K562 (cell line): ENCODE measurements around the gene CHST8. TPM values are rescaled to one million over a fixed set of nuclear protein-coding genes. Genes with fewer than 3 reads are reported as not detected.

Source experiments
- ATAC-seq: fragments of 200-7000 bp; cut with Tn5 transposase; 3 replicates; pipeline ENCODE4 v1.9.1; 2020; ENCODE audit warnings: moderate library complexity
- BruUV-seq: library from RNA; stranded (reverse); fragments of 400-500 nt; replicated peaks from 2 replicates; lab custom pipeline; 2021; lab: Mats Ljungman, UMichigan
- CTCF ChIA-PET: fragments of 300-600 bp; formaldehyde crosslinking; extraction: SDS; loops from one replicate; lab custom pipeline; 2021; ENCODE audit warnings: low intra/inter-chr PET ratio; lab: Yijun Ruan, JAX
- POLR2A ChIA-PET: fragments of 300-600, 350-650 bp; sonication (Branson Sonifier 250); formaldehyde crosslinking; extraction: SDS; loops from one replicate; lab custom pipeline; 2021; ENCODE audit warnings: antibody characterized with exemption, inconsistent platforms; lab: Yijun Ruan, JAX
- DNase-seq, 4 experiments: peaks; one replicate each; pipeline versions ENCODE4 v3.0.0 to v3.0.0-alpha.2; 2011 to 2018; ENCODE audit warnings: low spot score in 3 of 4, mixed read lengths in 3 of 4; ENCODE audit errors: extremely low read depth in 1 of 4
- FAIRE-seq: peaks from 2 replicates; lab custom pipeline; 2011; peaks lifted over from hg19 to GRCh38; lab: Jason Lieb, UNC
- H2AFZ ChIP-seq: 2 replicates; pipeline ENCODE4 v1.6.0; 2011; ENCODE audit warnings: low read depth, low read length, control low read depth, inconsistent platforms
- H3K27ac ChIP-seq: fragments of 200-600 bp; 3 replicates; pipeline ENCODE4 v1.8.0; 2011; ENCODE audit warnings: low read depth, mild to moderate bottlenecking, control low read depth, inconsistent platforms, low read length, moderate library complexity, mixed read lengths; ENCODE audit errors: extremely low read depth
- H3K27me3 ChIP-seq, 2 experiments: fragments of 300-600 bp in 1 of 2; 2 replicates in 1 of 2; 3 replicates in 1 of 2; pipeline versions ENCODE4 v1.6.0 to v1.8.0; 2011; ENCODE audit warnings: inconsistent platforms in 2 of 2, low read length in 2 of 2, mild to moderate bottlenecking in 1 of 2, mixed read lengths in 1 of 2, moderate library complexity in 1 of 2; ENCODE audit not compliant: control insufficient read depth in 2 of 2, insufficient read depth in 2 of 2
- H3K36me3 ChIP-seq: fragments of 300-600 bp; 3 replicates; pipeline ENCODE4 v1.8.0; 2011; ENCODE audit warnings: mild to moderate bottlenecking, low read length, inconsistent platforms; ENCODE audit not compliant: control insufficient read depth, insufficient read depth
- H3K4me1 ChIP-seq, 2 experiments: fragments of 200-600 bp in 1 of 2; replicated peaks in 1 of 2; 2 replicates in 1 of 2; 3 replicates in 1 of 2; pipeline versions ENCODE4 v1.5.1 to v1.8.0; 2011; ENCODE audit warnings: inconsistent platforms in 2 of 2, low read length in 2 of 2, mild to moderate bottlenecking in 1 of 2, mixed read lengths in 1 of 2, moderate library complexity in 1 of 2; ENCODE audit not compliant: control insufficient read depth in 2 of 2, insufficient read depth in 2 of 2
- H3K4me2 ChIP-seq: 2 replicates; pipeline ENCODE4 v1.6.1; 2011; ENCODE audit warnings: low read length, control low read depth, inconsistent platforms, mixed read lengths; ENCODE audit not compliant: insufficient read depth
- H3K4me3 ChIP-seq: fragments of 200-600 bp; sonication (generic), shearing (Covaris generic); 2 replicates; pipeline ENCODE4 v1.5.1; 2016; ENCODE audit warnings: control low read depth, inconsistent platforms
- H3K79me2 ChIP-seq: fragments of 200-600 bp; 3 replicates; pipeline ENCODE4 v1.8.0; 2011; ENCODE audit warnings: low read length, inconsistent platforms; ENCODE audit not compliant: control insufficient read depth, insufficient read depth
- H3K9ac ChIP-seq, 2 experiments: 2 replicates each; pipeline versions ENCODE4 v1.6.0 to v1.6.1; 2011; ENCODE audit warnings: low read depth in 2 of 2, low read length in 2 of 2, control low read depth in 1 of 2, inconsistent platforms in 1 of 2, mild to moderate bottlenecking in 1 of 2, mixed read lengths in 1 of 2; ENCODE audit not compliant: insufficient read depth in 1 of 2
- H3K9me1 ChIP-seq: one replicate; pipeline ENCODE4 v1.6.0; 2011; ENCODE audit warnings: inconsistent platforms, mild to moderate bottlenecking, low read length, moderate library complexity; ENCODE audit not compliant: control insufficient read depth, insufficient read depth
- H3K9me3 ChIP-seq: replicated peaks from 2 replicates; pipeline ENCODE4 v1.5.1; 2011; ENCODE audit warnings: low read depth, low read length, inconsistent platforms; ENCODE audit not compliant: control insufficient read depth, insufficient read depth
- H4K20me1 ChIP-seq: replicated peaks from 2 replicates; pipeline ENCODE4 v1.6.1; 2011; ENCODE audit warnings: low read length, inconsistent platforms, mixed read lengths; ENCODE audit not compliant: control insufficient read depth, insufficient read depth
- ASH1L ChIP-seq: fragments of 450-650 bp; IDR thresholded peaks from 2 replicates; pipeline ENCODE4 v1.6.1; 2018; ENCODE audit warnings: borderline replicate concordance, mild to moderate bottlenecking, low read depth; ENCODE audit not compliant: partially characterized antibody
- CC2D1A ChIP-seq: fragments of 450-650 bp; IDR thresholded peaks from 2 replicates; pipeline ENCODE4 v1.6.1; 2017; ENCODE audit warnings: mild to moderate bottlenecking
- CCNT2 ChIP-seq: IDR thresholded peaks from 2 replicates; pipeline ENCODE4 v1.6.1; 2011; ENCODE audit warnings: borderline replicate concordance, low read depth, mild to moderate bottlenecking, moderate library complexity, mixed read lengths, low read length; ENCODE audit not compliant: insufficient read length; ENCODE audit errors: extremely low read depth
- E2F6 ChIP-seq, 2 experiments: IDR thresholded peaks; 2 replicates each; pipeline ENCODE4 v1.6.1; 2011; ENCODE audit warnings: borderline replicate concordance in 1 of 2, control low read depth in 1 of 2, low read depth in 1 of 2, low read length in 1 of 2, mild to moderate bottlenecking in 1 of 2, mixed read lengths in 1 of 2, moderate library complexity in 1 of 2; ENCODE audit not compliant: insufficient read depth in 1 of 2, insufficient read length in 1 of 2, poor library complexity in 1 of 2, severe bottlenecking in 1 of 2; ENCODE audit errors: extremely low read depth in 1 of 2
- ETV1 ChIP-seq: fragments of 450-650 bp; conservative IDR thresholded peaks from 2 replicates; pipeline ENCODE4 v1.6.1; 2016; ENCODE audit warnings: missing genetic modification characterization, control low read depth, low read depth, missing compliant biosample characterization
- GABPA ChIP-seq: fragments of 200-800 bp; sonication (Bioruptor generic); conservative IDR thresholded peaks from 2 replicates; pipeline ENCODE4 v1.6.1; 2016; ENCODE audit warnings: low read depth, missing genetic modification characterization, missing compliant biosample characterization
- HLTF ChIP-seq: fragments of 450-650 bp; IDR thresholded peaks from 2 replicates; pipeline ENCODE4 v1.6.1; 2016
- KLF16 ChIP-seq: IDR thresholded peaks from 2 replicates; pipeline ENCODE4 v1.6.1; 2016; ENCODE audit warnings: antibody characterized with exemption
- MTA2 ChIP-seq: fragments of 450-650 bp; IDR thresholded peaks from 2 replicates; pipeline ENCODE4 v1.6.1; 2016; ENCODE audit warnings: low read depth
- OTX1 ChIP-seq: fragments of 450-650 bp; formaldehyde crosslinking; IDR thresholded peaks from 2 replicates; pipeline ENCODE4 v1.4.0; 2022; ENCODE audit warnings: mild to moderate bottlenecking
- PRDM10 ChIP-seq: fragments of 450-650 bp; IDR thresholded peaks from 2 replicates; pipeline ENCODE4 v1.6.1; 2018; ENCODE audit not compliant: partially characterized antibody
- RUNX1 ChIP-seq: sonication (generic); IDR thresholded peaks from 2 replicates; pipeline ENCODE4 v1.6.1; 2016; ENCODE audit warnings: antibody characterized with exemption, low read depth
- ZNF23 ChIP-seq: fragments of 250-450 bp; sonication (Bioruptor Pico); IDR thresholded peaks from 2 replicates; pipeline ENCODE4 v1.4.0; 2020; ENCODE audit warnings: mild to moderate bottlenecking
- ZNF766 ChIP-seq: fragments of 200-800 bp; sonication (Bioruptor generic); conservative IDR thresholded peaks from 2 replicates; pipeline ENCODE4 v1.6.1; 2016; ENCODE audit warnings: missing genetic modification characterization, missing compliant biosample characterization
- WGBS: fragments of 100-300 bp; shearing (Covaris generic); methylation state at CpG from one replicate; pipeline ENCODE4 v1.1.6; 2016; ENCODE audit warnings: low coverage, mixed read lengths; ENCODE audit not compliant: insufficient coverage; ENCODE audit errors: missing lambda C conversion rate; 5-methylcytosine and 5-hydroxymethylcytosine counted together
- in situ Hi-C: fragments of 300-500 bp; cut with MboI; formaldehyde crosslinking; loops from 4 replicates; pipeline ENCODE4 v1.15.0; 2018; ENCODE audit warnings: inconsistent platforms, mixed read lengths
- intact Hi-C: fragments of 100-400 bp; cut with micrococcal nuclease; formaldehyde crosslinking; loops from 2 replicates; pipeline ENCODE4 v1.14.2; 2022
- polyA plus RNA-seq, 8 experiments: library from polyadenylated mRNA; depleted of rRNA in 4 of 8; stranded (reverse) in 5 of 8; unstranded in 3 of 8; fragments of >200 nt; fragmentation: Nextera tagmentation in 2 of 8; fragmentation: Illumina TruSeq in 1 of 8; extraction: Ambion mirVana in 2 of 8; extraction: Trizol in 1 of 8; gene quantifications; 2 replicates each; pipeline versions ENCODE4 v1.2.1 to v1.2.3, GENCODE V29; 2011 to 2014; ENCODE audit warnings: inconsistent platforms in 1 of 8, missing spikeins in 1 of 8
- total RNA-seq, 7 experiments: library from RNA; depleted of rRNA in 6 of 7; stranded (reverse); fragments of >200 nt in 6 of 7; fragmentation: Illumina TruSeq in 2 of 7; extraction: Trizol in 2 of 7; gene quantifications; 2 replicates each; pipeline versions ENCODE4 v1.2.1 to v1.2.3, GENCODE V29; 2011 to 2021; ENCODE audit warnings: low replicate concordance in 1 of 7

CHST8 gene
- total and polyA plus RNA-seq, 9 of the 15 experiments (the other 6 are each of a cell fraction or from before 2014, with no cell fraction given) = 0.11 TPM; not detected in 8

GRCh38 chr19:33691030-33691427, 69.3 kb downstream of the CHST8 start:
- H3K9ac ChIP-seq = no peak overlapping the region
- H3K9me3 ChIP-seq = no peaks in the 10 kb centered on the region
- CTCF ChIA-PET = no interaction called here
- WGBS = 4% methylated on average over 11 of the region's 12 CpGs
- no peak overlapping the region for H3K27ac ChIP-seq
- no TSS peak for BruUV-seq
- peaks cover 8% of the 10 kb centered on the region for H4K20me1 ChIP-seq
- H3K79me2 ChIP-seq = no peaks in the 10 kb centered on the region
- DNase-seq (no peak), FAIRE-seq (no peak), ATAC-seq (no peak)
- in situ Hi-C loops = no loop called here
- no peaks in the 10 kb centered on the region for H3K9me1 ChIP-seq
- peaks cover 5 to 24% of the 10 kb centered on the region in 2 experiments for H3K27me3 ChIP-seq
- H3K4me2 ChIP-seq = no peak overlapping the region
- TF ChIP-seq RUNX1 = no peak
- TF ChIP-seq ETV1 (tag) = no peak
- TF ChIP-seq OTX1 (CRISPR knock-in tag) = no peak
- TF ChIP-seq PRDM10 = no peak
- TF ChIP-seq GABPA (tag) = no peak
- no peak for TF ChIP-seq ZNF23
- TF ChIP-seq CC2D1A = no peak
- no peak for TF ChIP-seq MTA2
- TF ChIP-seq CCNT2 = no peak
- TF ChIP-seq HLTF = no peak
- no peak for TF ChIP-seq ZNF766 (CRISPR knock-in tag)
- TF ChIP-seq E2F6 (IDR thresholded peaks at IDR 0.05; ENCODE audit: borderline replicate concordance in 1 of 2, extremely low read depth in 1 of 2, insufficient read depth in 1 of 2, insufficient read length in 1 of 2, low read depth in 1 of 2, low read length in 1 of 2, poor library complexity in 1 of 2, severe bottlenecking in 1 of 2) = no peak
- TF ChIP-seq KLF16 = no peak
- TF ChIP-seq ASH1L = no peak
- peaks cover 0 to 4% of the 10 kb centered on the region in 2 experiments; a peak in 1 of 5 replicates for H3K4me1 ChIP-seq
- H3K36me3 ChIP-seq = no peaks in the 10 kb centered on the region
- intact Hi-C loops = no loop called here
- POLR2A ChIA-PET = no interaction called here
- no peak overlapping the region for H3K4me3 ChIP-seq
- no peak overlapping the region for H2AFZ ChIP-seq
